HG02970 (cell line): Measurements from ENCODE around the gene ZNF37A.
"Not testable (repeated sequence)": the region's sequence is repeated elsewhere in the genome, so short reads cannot be mapped to it uniquely, and the experiment has no call there.

Experiments
- ATAC-seq: cut with Tn5 transposase; IDR thresholded peaks from one replicate; pipeline ENCODE4 v1.9.1; 2021; ENCODE audit warnings: mild to moderate bottlenecking, moderate library complexity, moderate number of reproducible peaks; ENCODE audit not compliant: unreplicated experiment, low FRiP score

The ZNF37A gene

DNA sequence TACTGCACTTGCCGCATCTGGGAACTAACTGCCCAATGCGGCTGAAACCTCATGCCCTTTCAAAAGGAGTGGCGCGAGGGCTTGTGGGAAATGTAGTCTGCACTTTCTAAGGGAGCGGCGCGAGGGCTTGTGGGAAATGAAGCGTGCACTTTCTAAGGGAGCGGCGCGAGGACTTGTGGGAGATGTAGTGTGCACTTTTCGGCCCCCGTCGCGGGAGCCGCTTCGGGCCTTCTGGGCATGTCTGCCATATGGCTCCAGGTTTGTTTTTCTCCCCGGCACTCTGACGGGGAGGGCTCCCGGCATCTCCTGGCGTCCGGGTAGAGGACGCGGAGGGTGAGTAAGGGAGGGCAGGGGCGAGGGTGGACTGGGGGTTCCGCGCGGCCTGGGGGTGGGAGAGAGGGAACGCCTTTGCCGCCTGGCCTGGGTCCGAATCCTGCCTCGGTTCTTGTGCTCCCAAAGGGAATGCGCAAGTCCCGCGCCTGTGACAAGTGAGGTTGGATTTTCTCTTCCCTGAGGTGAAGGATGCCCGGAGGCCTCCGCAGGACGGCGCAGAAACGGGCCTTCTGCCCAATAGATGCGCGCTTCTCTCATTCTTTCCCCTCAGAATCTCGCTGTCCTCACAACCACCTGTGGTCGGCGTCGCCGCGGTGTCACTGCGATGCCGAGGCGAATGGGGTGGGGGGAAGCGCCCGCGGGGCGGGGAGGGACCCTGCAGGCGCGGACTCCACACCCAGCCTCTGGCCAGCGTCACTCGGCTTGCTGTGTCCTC lies at the start of gene ZNF37A:
TSS of gene ZNF37A (plus strand) at position 180 of the 769 bp plus-strand sequence. CDS start 2,281 bp downstream, outside the sequence.
- peak; percentile 99 for ATAC-seq

GRCh38 chr10:38045129-38045528 lies 49.0 kb upstream of the ZNF37A start:
- ATAC-seq, result no peak

GRCh38 chr10:38047666-38048065 lies 46.5 kb upstream of the ZNF37A start:
- ATAC-seq, result no peak

- no peak for ATAC-seq
Measured at GRCh38 chr10:38050212-38050611, 43.9 kb upstream of the ZNF37A start.

DNA sequence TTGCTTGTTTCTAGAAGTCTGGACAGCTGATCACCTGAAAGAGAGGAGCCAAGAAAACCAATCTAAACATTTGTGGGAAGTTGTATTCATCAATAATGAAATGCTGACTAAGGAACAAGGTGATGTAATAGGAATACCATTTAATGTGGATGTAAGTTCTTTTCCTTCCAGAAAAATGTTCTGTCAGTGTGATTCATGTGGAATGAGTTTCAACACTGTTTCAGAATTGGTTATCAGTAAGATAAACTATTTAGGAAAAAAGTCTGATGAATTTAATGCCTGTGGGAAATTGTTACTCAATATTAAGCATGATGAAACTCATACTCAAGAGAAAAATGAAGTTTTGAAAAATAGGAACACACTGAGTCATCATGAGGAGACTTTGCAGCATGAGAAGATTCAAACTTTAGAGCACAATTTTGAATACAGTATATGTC lies 39.8 kb upstream of the ZNF37A start:
- ATAC-seq, result no peak

GRCh38 chr10:38055274-38055894 lies 38.8 kb upstream of the ZNF37A start:
- not testable (repeated sequence) for ATAC-seq

- not testable (repeated sequence) for ATAC-seq
Measured at GRCh38 chr10:38069663-38070062, 24.5 kb upstream of the ZNF37A start.

GRCh38 chr10:38070501-38070900 lies 23.6 kb upstream of the ZNF37A start:
- ATAC-seq, result no peak

- no peak for ATAC-seq
Measured at GRCh38 chr10:38072552-38072951, 21.6 kb upstream of the ZNF37A start.

GRCh38 chr10:38076687-38077086 lies 17.4 kb upstream of the ZNF37A start:
- ATAC-seq, result no peak

DNA sequence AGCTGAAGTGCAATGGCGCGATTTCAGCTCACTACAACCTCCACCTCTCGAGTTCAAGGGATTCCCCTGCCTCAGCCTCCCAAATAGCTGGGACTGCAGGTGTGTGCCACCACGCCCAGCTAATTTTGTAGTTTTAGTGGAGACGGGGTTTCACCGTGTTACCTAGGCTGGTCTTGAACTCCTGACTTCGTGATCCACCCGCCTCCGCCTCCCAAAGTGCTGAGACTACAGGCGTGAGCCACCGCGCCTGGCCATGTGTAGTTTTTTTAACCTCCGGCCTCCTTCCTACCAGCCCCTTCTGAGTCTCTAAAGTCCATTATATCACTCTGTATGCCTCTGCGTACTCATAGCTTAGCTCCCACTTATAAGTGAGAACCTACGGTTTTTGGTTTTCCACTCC lies 819 bp upstream of the ZNF37A start:
- not testable (repeated sequence) for ATAC-seq

DNA sequence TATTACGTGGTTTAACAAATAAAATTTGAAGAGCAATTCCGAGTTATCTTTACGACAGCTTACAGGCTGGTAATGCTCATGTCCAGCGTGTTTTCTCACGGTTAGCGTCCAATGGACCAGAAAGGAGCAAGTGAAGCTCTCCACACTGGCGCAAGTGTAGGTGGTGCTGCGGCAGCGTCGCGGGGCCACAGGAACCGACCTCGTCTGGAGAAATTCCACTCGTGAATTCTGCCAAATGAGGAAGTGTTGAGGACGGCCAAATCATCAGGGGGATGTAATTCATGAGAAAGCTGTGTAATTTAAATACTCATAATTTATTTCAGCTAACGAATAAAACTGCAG lies 350 bp upstream of the ZNF37A start:
- ATAC-seq, result peak; percentile 15

- no peak for ATAC-seq
Measured at GRCh38 chr10:38094927-38095574, 914 bp downstream of the ZNF37A start.

GRCh38 chr10:38102880-38103279 lies 8.7 kb downstream of the ZNF37A start:
- no peak for ATAC-seq

- ATAC-seq, result no peak
Measured at GRCh38 chr10:38103756-38104155, 9.6 kb downstream of the ZNF37A start.

GRCh38 chr10:38112159-38112558 lies 18.0 kb downstream of the ZNF37A start:
- ATAC-seq, result no peak

- ATAC-seq, result no peak
Measured at GRCh38 chr10:38118072-38118807, 24.1 kb downstream of the ZNF37A start.

DNA sequence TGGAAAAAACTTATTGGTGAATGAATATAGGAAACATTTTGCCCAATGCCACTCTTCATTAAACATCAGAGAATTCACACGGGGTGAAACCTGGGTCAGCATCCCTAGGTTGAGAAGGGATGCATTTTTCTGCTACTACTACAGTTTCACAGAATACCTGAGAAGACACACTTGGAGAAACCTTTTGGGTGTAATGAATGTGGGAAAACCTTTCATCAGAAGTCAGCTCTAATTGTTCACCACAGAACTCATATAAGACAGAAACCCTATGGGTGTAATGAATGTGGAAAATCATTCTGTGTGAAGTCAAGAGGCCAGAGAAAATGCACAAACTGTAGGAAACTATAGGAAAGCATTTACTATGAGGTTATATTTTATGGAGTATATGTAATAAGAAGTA lies 24.9 kb downstream of the ZNF37A start:
- no peak for ATAC-seq

GRCh38 chr10:38127812-38128211 lies 33.7 kb downstream of the ZNF37A start:
- no peak for ATAC-seq

DNA sequence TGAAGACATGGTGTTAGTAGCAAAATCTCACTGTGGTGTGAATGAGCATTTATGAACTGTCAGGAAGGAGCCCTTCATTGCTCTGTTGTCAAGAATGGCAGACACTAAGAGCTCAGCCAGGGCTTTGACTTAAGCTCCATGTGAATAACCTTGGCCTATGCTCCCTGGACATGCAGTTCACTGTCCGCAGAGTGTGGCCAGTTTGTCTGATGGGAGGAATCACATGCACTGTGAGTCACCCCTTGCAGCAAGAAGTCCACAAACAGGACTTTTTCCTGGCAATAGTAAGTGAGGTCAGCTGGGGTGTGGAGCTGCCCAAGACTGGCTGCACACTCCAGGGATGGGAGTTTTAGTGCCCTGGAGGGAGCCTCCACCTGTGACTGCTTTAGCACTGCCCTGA lies 49.5 kb downstream of the ZNF37A start:
- no peak for ATAC-seq
